ENCODE results near the gene SIK3.

Gene SIK3

DNA sequence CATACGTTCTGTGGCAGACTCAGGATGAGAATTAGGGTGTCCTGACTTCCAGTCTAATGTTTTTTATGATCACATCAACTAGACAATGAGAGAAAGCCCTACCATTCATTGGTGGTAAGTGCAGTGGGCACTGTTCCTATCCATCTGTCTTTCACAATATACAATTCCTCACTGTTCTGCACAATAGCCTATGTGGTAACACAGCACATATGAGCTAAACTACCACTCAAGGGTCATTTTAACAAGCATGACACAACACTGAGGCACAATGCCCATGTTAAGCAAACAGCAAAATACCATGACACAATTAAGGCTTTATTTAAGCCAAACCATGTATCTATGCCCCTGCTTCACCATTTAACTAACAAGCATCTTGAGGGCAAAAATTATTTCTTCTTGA, 52.3 kb downstream of the SIK3 start:
- Histone ChIP-seq H3K4me3 (no peak overlapping the region), H3K9me3 (ENCODE audit: low read depth, low read length) (no peaks in the 10 kb centered on the region), H3K27ac (no peak overlapping the region), H3K9ac (ENCODE audit: insufficient read length) (no peak overlapping the region), H3K36me3 (ENCODE audit: insufficient read depth, low read length) (no peaks in the 10 kb centered on the region)
- no peak for DNase-seq (ENCODE audit: low read depth, low spot score)
- no peak for TF ChIP-seq POLR2AphosphoS5 (IDR thresholded peaks at IDR 0.05; ENCODE audit: borderline replicate concordance, low read depth, low read length)
- no peak for TF ChIP-seq EZH2 (IDR thresholded peaks at IDR 0.05)
- no peak for TF ChIP-seq FOXP2 (optimal IDR thresholded peaks at IDR 0.05; ENCODE audit: control extremely low read depth, extremely low read length, insufficient read depth)

DNA sequence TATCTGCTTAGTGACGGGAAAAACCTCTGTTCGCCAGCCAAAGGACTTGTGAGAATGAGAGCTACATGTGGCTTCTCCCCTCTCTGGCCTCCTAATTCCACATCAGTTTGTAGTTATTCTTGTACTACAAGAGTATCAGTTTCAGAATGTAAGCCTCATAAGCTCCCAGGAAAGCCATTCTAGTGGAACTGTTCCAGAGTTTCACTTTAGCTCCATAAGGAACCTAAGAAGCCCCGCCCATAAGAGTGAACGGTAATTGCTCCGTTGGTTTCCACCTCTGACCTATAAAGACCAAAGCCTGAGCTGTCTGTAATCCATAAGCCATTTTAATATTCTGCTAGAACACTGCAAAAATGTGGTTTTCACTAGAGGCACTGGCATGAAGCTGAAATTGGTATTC, 53.0 kb downstream of the SIK3 start:
- TF ChIP-seq POLR2AphosphoS5 (IDR thresholded peaks at IDR 0.05; ENCODE audit: borderline replicate concordance, low read depth, low read length) (no peak), FOXP2 (optimal IDR thresholded peaks at IDR 0.05; ENCODE audit: control extremely low read depth, extremely low read length, insufficient read depth) (no peak), EZH2 (IDR thresholded peaks at IDR 0.05) (no peak)
- Histone ChIP-seq H3K4me3 (no peak overlapping the region), H3K36me3 (ENCODE audit: insufficient read depth, low read length) (no peaks in the 10 kb centered on the region), H3K9me3 (ENCODE audit: low read depth, low read length) (no peaks in the 10 kb centered on the region), H3K27ac (no peak overlapping the region), H3K9ac (ENCODE audit: insufficient read length) (no peak overlapping the region)
- DNase-seq (ENCODE audit: low read depth, low spot score) = no peak

DNA sequence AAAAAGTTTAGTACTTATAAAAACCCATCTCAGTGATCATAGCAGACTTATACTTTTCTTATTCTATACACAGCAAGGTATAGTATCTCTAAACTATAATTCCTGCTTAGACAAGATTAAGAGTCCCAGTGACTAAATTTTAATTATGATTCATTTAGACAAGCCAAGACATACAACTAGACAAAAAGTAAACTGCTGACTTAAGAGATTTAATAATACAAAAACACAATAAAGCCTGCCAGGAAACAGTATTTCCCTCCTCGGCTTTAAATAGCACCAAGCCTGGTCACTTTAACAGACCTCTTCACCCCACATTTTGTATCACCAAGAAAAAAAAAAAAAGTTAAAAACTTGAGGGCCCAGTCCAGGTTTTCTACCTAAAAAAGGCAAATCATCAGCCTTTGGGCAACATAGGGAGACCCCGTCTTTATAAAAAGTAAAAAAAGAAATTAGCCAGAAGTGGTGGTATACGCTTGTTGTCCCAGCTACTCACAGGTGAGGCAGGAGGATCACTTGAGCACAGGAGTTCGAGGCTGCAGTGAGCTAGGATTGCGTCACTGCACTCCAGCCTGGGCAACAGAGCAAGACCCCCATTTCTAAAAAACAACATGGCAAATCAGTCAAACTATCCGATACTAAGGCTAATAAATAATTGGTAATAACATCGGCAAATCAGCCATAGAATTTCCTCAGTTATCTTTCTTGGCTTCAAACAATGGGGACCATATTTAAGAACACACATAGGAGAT, 53.8 kb downstream of the SIK3 start:
- Histone ChIP-seq H3K9ac (ENCODE audit: insufficient read length) (no peak overlapping the region), H3K36me3 (ENCODE audit: insufficient read depth, low read length) (no peaks in the 10 kb centered on the region), H3K9me3 (ENCODE audit: low read depth, low read length) (no peaks in the 10 kb centered on the region), H3K27ac (no peak overlapping the region), H3K4me3 (no peak overlapping the region)
- TF ChIP-seq POLR2AphosphoS5 (IDR thresholded peaks at IDR 0.05; ENCODE audit: borderline replicate concordance, low read depth, low read length) (no peak), EZH2 (IDR thresholded peaks at IDR 0.05) (no peak), FOXP2 (optimal IDR thresholded peaks at IDR 0.05; ENCODE audit: control extremely low read depth, extremely low read length, insufficient read depth) (no peak)
- no peak for DNase-seq (ENCODE audit: low read depth, low spot score)

DNA sequence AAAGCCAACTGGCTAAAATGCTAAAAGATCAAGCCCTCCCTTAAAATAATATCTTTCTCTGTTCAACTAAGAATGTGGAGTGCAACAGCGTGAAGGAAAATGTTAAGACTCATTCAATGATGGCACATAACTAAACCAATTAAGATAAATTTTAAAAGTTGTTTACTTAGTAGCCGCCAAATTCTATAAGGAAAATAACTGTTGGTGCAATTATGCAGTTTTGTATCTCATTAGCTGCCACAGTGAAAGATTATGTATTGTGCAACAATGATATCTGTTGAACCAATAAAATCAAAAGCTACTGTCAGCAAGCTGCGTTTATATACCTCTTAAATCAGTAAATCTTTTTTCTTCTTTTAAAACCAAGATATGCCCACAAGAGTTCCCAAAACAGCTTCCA, 55.5 kb downstream of the SIK3 start:
- Histone ChIP-seq H3K4me3 (peak overlapping the region; percentile 17; the same call in 1 of the 2 replicates), H3K9ac (ENCODE audit: insufficient read length) (no peak overlapping the region), H3K27ac (peak overlapping the region; percentile 38; the same call in 1 of the 2 replicates), H3K9me3 (ENCODE audit: low read depth, low read length) (no peaks in the 10 kb centered on the region), H3K36me3 (ENCODE audit: insufficient read depth, low read length) (no peaks in the 10 kb centered on the region)
- DNase-seq (ENCODE audit: low read depth, low spot score) = no peak
- TF ChIP-seq FOXP2 (optimal IDR thresholded peaks at IDR 0.05; ENCODE audit: control extremely low read depth, extremely low read length, insufficient read depth) (no peak), EZH2 (IDR thresholded peaks at IDR 0.05) (no peak), POLR2AphosphoS5 (IDR thresholded peaks at IDR 0.05; ENCODE audit: borderline replicate concordance, low read depth, low read length) (no peak)

GRCh38 chr11:117039900-117040299, 58.3 kb downstream of the SIK3 start:
- H3K9me3 ChIP-seq (ENCODE audit: low read depth, low read length) = no peaks in the 10 kb centered on the region

DNA sequence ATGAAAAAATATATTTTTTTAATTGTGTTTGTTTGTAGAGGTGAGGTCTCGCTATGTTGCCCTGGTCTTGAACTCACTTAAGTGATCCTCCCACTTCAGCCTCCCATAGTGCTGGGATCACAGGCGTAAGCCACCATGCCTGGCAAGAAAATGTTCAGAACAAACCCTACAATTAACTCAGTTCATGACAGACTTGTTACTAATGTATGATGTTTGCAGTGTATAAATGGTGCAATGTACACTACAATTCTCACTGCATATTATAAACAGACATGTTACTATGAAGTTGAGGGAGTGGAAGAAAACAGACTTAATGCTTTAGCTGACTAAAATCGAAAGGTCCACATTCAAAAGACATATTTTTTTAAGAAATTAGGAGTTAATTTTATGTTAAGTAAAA, 59.0 kb downstream of the SIK3 start:
- no peak overlapping the region for H3K27ac ChIP-seq
- no peak overlapping the region for H3K9ac ChIP-seq (ENCODE audit: insufficient read length)
- H3K9me3 ChIP-seq (ENCODE audit: low read depth, low read length) = no peaks in the 10 kb centered on the region
- TF ChIP-seq EZH2 (IDR thresholded peaks at IDR 0.05) (no peak), FOXP2 (optimal IDR thresholded peaks at IDR 0.05; ENCODE audit: control extremely low read depth, extremely low read length, insufficient read depth) (no peak), POLR2AphosphoS5 (IDR thresholded peaks at IDR 0.05; ENCODE audit: borderline replicate concordance, low read depth, low read length) (no peak)
- DNase-seq (ENCODE audit: low read depth, low spot score) = no peak
- H3K4me3 ChIP-seq = no peak overlapping the region
- H3K36me3 ChIP-seq (ENCODE audit: insufficient read depth, low read length) = no peaks in the 10 kb centered on the region

More at GRCh38 chr11:117039900-117040299, 58.3 kb downstream of the SIK3 start:
- Histone ChIP-seq H3K9ac (ENCODE audit: insufficient read length) (no peak overlapping the region), H3K27ac (no peak overlapping the region), H3K36me3 (ENCODE audit: insufficient read depth, low read length) (no peaks in the 10 kb centered on the region), H3K4me3 (no peak overlapping the region)
- no peak for DNase-seq (ENCODE audit: low read depth, low spot score)
- TF ChIP-seq POLR2AphosphoS5 (IDR thresholded peaks at IDR 0.05; ENCODE audit: borderline replicate concordance, low read depth, low read length) (no peak), EZH2 (IDR thresholded peaks at IDR 0.05) (no peak), FOXP2 (optimal IDR thresholded peaks at IDR 0.05; ENCODE audit: control extremely low read depth, extremely low read length, insufficient read depth) (no peak)

DNA sequence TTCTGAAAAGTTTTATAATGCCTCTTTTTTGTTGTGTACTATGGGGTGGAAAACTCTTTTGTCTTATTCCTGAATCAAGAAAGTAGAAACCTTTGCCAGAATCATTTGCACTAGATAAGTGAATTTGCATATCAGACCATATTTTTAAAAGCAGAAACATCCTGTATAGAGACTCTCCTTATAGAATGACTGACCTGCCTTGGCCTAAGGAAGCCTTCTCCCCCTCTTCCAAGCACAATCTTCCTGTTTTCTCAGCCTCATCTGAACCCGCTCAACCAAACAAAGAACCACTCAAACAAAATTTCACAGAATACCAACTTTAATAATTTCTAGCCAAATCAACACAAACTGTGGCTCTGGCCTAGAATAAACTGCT, 60.3 kb downstream of the SIK3 start:
- Histone ChIP-seq H3K4me3 (no peak overlapping the region), H3K9ac (ENCODE audit: insufficient read length) (no peak overlapping the region), H3K9me3 (ENCODE audit: low read depth, low read length) (no peaks in the 10 kb centered on the region), H3K27ac (peak overlapping the region; percentile 46; the same call in 1 of the 2 replicates), H3K36me3 (ENCODE audit: insufficient read depth, low read length) (no peaks in the 10 kb centered on the region)
- TF ChIP-seq FOXP2 (optimal IDR thresholded peaks at IDR 0.05; ENCODE audit: control extremely low read depth, extremely low read length, insufficient read depth) (no peak), EZH2 (IDR thresholded peaks at IDR 0.05) (no peak), POLR2AphosphoS5 (IDR thresholded peaks at IDR 0.05; ENCODE audit: borderline replicate concordance, low read depth, low read length) (no peak)
- DNase-seq (ENCODE audit: low read depth, low spot score) = no peak

GRCh38 chr11:117037279-117037974, 60.8 kb downstream of the SIK3 start:
- TF ChIP-seq EZH2 (IDR thresholded peaks at IDR 0.05) (no peak), POLR2AphosphoS5 (IDR thresholded peaks at IDR 0.05; ENCODE audit: borderline replicate concordance, low read depth, low read length) (no peak), FOXP2 (optimal IDR thresholded peaks at IDR 0.05; ENCODE audit: control extremely low read depth, extremely low read length, insufficient read depth) (no peak)
- H3K9me3 ChIP-seq (ENCODE audit: low read depth, low read length) = no peaks in the 10 kb centered on the region
- no peak for DNase-seq (ENCODE audit: low read depth, low spot score)
- no peak overlapping the region for H3K4me3 ChIP-seq
- H3K27ac ChIP-seq = peak overlapping the region; percentile 46
- no peak overlapping the region for H3K9ac ChIP-seq (ENCODE audit: insufficient read length)
- no peaks in the 10 kb centered on the region for H3K36me3 ChIP-seq (ENCODE audit: insufficient read depth, low read length)

Data from SK-N-MC (cell line).